Measurements from ENCODE around the gene AP1S1. TPM values are rescaled to one million over a fixed set of nuclear protein-coding genes. Genes with fewer than 3 reads are reported as not detected.

AP1S1 gene
- total and polyA plus RNA-seq, 2 of the 13 experiments (the other 11 are each of a cell fraction or from before 2014, with no cell fraction given) = 57.5 to 68.1 TPM

GRCh38 chr7:101122933-101123702 is 31.2 kb upstream of the AP1S1 start (continued):
- TF ChIP-seq, protein P1, sequence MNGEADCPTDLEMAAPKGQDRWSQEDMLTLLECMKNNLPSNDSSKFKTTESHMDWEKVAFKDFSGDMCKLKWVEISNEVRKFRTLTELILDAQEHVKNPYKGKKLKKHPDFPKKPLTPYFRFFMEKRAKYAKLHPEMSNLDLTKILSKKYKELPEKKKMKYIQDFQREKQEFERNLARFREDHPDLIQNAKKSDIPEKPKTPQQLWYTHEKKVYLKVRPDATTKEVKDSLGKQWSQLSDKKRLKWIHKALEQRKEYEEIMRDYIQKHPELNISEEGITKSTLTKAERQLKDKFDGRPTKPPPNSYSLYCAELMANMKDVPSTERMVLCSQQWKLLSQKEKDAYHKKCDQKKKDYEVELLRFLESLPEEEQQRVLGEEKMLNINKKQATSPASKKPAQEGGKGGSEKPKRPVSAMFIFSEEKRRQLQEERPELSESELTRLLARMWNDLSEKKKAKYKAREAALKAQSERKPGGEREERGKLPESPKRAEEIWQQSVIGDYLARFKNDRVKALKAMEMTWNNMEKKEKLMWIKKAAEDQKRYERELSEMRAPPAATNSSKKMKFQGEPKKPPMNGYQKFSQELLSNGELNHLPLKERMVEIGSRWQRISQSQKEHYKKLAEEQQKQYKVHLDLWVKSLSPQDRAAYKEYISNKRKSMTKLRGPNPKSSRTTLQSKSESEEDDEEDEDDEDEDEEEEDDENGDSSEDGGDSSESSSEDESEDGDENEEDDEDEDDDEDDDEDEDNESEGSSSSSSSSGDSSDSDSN (CRISPR knock-in tag; IDR thresholded peaks at IDR 0.05) = no peak
- TF ChIP-seq, protein P2, sequence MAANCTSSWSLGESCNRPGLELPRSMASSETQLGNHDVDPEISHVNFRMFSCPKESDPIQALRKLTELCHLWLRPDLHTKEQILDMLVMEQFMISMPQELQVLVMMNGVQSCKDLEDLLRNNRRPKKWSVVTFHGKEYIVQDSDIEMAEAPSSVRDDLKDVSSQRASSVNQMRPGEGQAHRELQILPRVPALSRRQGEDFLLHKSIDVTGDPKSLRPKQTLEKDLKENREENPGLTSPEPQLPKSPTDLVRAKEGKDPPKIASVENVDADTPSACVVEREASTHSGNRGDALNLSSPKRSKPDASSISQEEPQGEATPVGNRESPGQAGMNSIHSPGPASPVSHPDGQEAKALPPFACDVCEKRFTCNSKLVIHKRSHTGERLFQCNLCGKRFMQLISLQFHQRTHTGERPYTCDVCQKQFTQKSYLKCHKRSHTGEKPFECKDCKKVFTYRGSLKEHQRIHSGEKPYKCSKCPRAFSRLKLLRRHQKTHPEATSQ (CRISPR knock-in tag; IDR thresholded peaks at IDR 0.05; ENCODE audit: borderline replicate concordance) = no peak
- TF ChIP-seq ZNF20 (CRISPR knock-in tag; IDR thresholded peaks at IDR 0.05) = no peak
- no peak; the same call in none of the 2 replicates for TF ChIP-seq YEATS4 (CRISPR knock-in tag; IDR thresholded peaks at IDR 0.05; ENCODE audit: borderline replicate concordance)
- TF ChIP-seq, protein P3, sequence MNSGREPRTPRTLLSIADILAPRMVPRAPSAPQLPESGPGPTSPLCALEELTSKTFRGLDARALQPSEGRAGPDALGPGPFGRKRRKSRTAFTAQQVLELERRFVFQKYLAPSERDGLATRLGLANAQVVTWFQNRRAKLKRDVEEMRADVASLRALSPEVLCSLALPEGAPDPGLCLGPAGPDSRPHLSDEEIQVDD (CRISPR knock-in tag; IDR thresholded peaks at IDR 0.05; ENCODE audit: borderline replicate concordance) = no peak
- TF ChIP-seq SOX5 (CRISPR knock-in tag; IDR thresholded peaks at IDR 0.05; ENCODE audit: borderline replicate concordance) = peak; percentile 88
- no peak for TF ChIP-seq SPEN (CRISPR knock-in tag; IDR thresholded peaks at IDR 0.05; ENCODE audit: low read depth)
- TF ChIP-seq, protein P4, sequence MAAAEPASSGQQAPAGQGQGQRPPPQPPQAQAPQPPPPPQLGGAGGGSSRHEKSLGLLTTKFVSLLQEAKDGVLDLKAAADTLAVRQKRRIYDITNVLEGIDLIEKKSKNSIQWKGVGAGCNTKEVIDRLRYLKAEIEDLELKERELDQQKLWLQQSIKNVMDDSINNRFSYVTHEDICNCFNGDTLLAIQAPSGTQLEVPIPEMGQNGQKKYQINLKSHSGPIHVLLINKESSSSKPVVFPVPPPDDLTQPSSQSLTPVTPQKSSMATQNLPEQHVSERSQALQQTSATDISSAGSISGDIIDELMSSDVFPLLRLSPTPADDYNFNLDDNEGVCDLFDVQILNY (CRISPR knock-in tag; conservative IDR thresholded peaks at IDR 0.05) = no peak
- TF ChIP-seq NKX3-1 (CRISPR knock-in tag; IDR thresholded peaks at IDR 0.05) = no peak
- TF ChIP-seq AGO1 (IDR thresholded peaks at IDR 0.05; ENCODE audit: low read depth, low read length, poor library complexity, severe bottlenecking) = no peak
- TF ChIP-seq NBN (conservative IDR thresholded peaks at IDR 0.05) = no peak
- 0 out of 4 replicates have a peak, but pooled peaks of 1 of the 2 experiments have one; percentile 10 for TF ChIP-seq NR2F1 (CRISPR knock-in tag; IDR thresholded peaks at IDR 0.05)
- no peak for TF ChIP-seq JUNB (CRISPR knock-in tag; IDR thresholded peaks at IDR 0.05; ENCODE audit: borderline replicate concordance)
- TF ChIP-seq MTF1 (CRISPR knock-in tag; IDR thresholded peaks at IDR 0.05) = no peak
- TF ChIP-seq RXRA (CRISPR knock-in tag; IDR thresholded peaks at IDR 0.05) = peak; percentile 48; the same call in 1 of the 2 replicates
- no peak for TF ChIP-seq ZNF598 (CRISPR knock-in tag; IDR thresholded peaks at IDR 0.05; ENCODE audit: borderline replicate concordance)
- TF ChIP-seq, protein P5, sequence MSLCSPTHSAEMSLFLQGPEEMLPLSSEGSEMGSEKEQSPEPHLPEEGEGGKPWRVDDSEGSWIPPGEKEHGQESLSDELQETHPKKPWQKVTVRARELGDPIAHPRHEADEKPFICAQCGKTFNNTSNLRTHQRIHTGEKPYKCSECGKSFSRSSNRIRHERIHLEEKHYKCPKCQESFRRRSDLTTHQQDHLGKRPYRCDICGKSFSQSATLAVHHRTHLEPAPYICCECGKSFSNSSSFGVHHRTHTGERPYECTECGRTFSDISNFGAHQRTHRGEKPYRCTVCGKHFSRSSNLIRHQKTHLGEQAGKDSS (CRISPR knock-in tag; IDR thresholded peaks at IDR 0.05; ENCODE audit: borderline replicate concordance, low read depth) = no peak
- TF ChIP-seq, protein P6, sequence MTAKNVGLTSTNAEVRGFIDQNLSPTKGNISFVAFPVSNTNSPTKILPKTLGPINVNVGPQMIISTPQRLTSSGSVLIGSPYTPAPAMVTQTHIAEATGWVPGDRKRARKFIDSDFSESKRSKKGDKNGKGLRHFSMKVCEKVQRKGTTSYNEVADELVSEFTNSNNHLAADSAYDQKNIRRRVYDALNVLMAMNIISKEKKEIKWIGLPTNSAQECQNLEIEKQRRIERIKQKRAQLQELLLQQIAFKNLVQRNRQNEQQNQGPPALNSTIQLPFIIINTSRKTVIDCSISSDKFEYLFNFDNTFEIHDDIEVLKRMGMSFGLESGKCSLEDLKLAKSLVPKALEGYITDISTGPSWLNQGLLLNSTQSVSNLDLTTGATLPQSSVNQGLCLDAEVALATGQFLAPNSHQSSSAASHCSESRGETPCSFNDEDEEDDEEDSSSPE (CRISPR knock-in tag; IDR thresholded peaks at IDR 0.05) = no peak
- no peak for TF ChIP-seq TRAFD1 (CRISPR knock-in tag; IDR thresholded peaks at IDR 0.05; ENCODE audit: borderline replicate concordance)

Data from HepG2 (cell line).